Left lobe of liver (tissue), 2 donors: ENCODE data around the gene MAP4K3. TPM values are rescaled to one million over a fixed set of nuclear protein-coding genes. Genes with fewer than 3 reads are reported as not detected.
"Not testable (repeated sequence)": the region's sequence is repeated elsewhere in the genome, so short reads cannot be mapped to it uniquely, and the experiment has no call there.

Source experiments
- ATAC-seq: fragments of 200-7000 bp; cut with Tn5 transposase; one replicate; pipeline ENCODE4 v1.9.1; 2020; ENCODE audit warnings: mild to moderate bottlenecking, moderate library complexity
- DNase-seq: peaks from one replicate; pipeline ENCODE4 v3.0.0-alpha.2; 2020; ENCODE audit warnings: low spot score
- total RNA-seq: library from RNA; stranded (reverse); gene quantifications from one replicate; pipeline ENCODE4 v1.2.1, GENCODE V29; 2021
- donor health status: DM: no; HTN: no; CAD: no; lungs with moderate emphysema.
- donor health status: DM: no; HTN: yes; CAD: no.

The MAP4K3 gene
- total RNA-seq, 1 donor from 2014 or later, result 12.8 TPM

DNA sequence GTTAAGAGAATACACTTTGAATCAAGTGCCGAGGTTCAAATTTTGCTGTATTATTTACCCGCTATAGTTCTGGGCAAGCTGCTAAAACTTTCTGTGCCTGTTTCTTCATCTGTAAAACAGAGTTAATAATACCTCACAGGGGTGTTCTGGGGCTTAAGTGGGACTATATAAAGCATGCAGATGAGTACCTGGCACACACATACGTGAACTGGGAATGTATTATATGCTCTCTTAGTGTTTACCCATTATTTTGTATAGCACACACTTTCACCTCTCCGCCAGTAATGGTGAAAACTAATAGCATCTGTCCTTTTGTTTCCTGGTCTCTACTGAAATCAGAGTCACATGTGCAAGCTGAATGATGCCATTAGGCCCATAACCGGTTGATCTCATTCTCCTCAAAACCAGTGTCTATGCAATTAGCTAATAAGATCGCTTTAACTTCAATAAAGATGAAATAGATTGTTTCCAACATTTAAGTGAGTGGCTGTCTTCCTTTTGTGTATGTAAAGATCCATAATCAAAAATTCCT lies 189.5 kb downstream of the MAP4K3 start:
- DNase-seq (no peak), ATAC-seq (no peak)

DNA sequence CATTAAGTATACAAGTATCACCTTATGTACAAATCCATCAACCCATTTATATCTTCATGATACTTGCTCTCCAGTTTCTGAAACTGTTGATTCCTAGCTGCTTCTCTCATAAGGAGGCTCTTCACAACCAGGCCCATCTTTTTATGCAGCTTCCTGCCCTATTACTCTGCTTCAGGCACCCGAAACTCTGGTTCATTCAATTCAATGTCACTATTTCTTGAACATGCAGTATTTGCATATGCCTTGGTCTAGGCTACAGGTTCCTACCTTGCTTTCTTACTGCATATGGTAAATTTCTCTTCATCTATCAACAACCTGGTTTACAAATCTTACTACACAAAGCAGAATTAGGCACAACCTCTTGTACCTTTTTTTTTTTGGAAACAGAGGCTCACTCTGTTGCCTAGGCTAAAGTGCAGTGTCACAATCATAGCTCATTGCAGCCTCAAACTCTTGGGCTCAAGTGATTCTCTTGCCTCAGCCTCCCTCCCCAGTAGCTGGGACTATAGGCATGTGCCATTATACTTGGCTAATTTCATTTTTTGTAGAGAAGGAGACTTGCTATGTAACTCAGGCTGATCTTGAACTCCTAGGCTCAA lies 190.6 kb downstream of the MAP4K3 start:
- DNase-seq (no peak), ATAC-seq (no peak)

DNA sequence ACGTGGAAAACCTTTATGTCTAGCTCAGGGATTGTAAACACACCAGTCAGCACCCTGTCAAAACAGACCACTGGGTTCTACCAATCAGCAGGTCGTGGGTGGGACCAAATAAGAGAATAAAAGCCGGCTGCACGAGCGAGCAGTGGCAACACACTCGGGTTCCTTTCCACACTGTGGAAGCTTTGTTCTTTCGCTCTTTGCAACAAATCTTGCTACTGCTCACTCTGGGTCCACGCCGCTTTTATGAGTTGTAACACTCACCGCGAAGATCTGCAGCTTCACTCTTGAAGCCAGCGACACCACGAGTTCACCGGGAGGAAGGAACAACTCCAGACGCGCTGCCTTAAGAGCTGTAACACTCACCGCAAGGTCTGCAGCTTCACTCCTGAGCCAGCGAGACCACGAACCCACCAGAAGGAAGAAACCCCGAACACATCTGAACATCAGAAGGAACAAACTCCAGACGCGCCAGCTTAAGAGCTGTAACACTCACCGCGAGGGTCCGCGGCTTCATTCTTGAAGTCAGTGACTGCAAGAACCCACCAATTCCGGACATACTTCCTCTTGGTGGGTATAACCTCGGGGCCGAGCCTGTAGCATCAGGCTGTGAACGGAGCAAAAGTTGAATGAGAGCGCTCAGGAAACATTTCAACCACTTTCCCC lies 192.0 kb downstream of the MAP4K3 start:
- ATAC-seq, DNase-seq: not testable (repeated sequence)

DNA sequence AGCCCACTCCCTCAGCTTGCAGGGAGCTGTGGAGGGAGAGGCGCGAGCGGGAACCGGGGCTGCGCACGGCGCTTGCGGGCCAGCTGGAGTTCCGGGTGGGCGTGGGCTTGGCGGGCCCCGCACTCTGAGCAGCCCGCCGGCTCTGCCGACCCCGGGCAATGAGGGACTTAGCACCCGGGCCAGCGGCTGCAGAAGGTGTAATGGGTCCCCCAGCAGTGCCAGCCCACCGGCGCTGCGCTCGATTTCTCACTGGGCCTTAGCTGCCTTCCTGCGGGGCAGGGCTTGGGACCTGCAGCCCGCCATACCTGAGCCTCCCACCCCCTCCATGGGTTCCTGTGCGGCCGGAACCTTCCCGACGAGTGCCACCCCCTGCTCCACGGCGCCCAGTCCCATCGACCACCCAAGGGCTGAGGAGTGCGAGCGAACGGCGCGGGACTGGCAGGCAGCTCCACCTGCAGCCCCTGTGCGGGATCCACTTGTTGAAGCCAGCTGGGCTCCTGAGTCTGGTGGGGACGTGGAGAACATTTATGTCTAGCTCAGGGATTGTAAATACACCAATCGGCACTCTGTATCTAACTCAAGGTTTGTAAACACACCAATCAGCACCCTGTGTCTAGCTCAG lies 192.7 kb downstream of the MAP4K3 start:
- not testable (repeated sequence) for ATAC-seq, DNase-seq

DNA sequence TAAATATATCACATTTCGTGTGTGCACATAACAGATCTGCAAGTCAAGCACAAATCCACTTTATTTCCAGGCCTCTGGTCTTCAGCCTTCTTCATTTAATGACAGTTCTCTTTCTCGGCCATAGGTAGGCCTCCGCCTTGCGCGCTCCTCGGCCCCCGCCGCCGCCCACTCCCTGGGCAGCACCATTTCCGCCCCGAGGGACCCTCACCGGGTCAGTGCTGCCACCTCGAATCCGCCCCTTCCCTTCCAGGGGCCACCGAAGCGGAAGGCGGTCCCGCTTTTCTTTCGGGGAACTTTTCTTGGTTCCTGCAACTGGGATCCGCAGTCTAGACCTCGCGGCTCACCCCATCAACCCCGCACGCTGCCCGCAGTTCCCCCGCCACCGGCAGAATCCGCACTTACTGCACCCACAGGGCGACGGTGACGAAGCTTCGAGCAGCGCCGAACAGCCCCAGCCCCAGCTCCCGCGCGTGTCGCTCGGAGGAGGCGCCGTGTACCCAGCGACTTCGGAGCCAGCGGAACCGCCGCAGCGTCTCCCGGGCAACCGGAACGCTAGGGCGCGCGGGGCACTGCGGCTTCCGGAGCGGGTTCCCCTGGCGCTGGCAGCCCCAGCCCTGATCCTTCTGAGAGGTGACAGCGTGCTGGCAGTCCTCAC lies 193.5 kb downstream of the MAP4K3 start, which contains the start of gene CDKL4:
Gene CDKL4, minus strand, starts transcription at position 502 of the 655 bp plus-strand sequence.
- ATAC-seq (peak; percentile 40), DNase-seq (no peak)

DNA sequence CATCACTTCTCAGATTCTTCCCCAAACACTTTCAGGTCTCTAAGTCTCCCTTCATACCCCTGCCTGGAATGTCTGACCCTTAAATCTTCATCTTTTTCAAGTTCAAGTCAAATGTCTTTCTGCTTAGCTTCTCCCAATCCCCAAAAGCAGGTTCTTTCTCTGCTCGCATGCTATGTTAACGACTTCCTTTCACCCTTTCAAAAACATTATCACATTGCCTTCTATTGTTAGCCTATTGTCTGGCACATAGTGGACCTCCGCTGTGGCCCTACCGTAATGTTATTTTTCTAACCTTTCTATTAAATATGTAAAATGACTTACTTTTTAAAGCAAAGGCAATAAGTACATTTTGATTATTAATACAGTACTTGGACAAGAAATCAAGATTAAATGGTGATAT lies 195.5 kb downstream of the MAP4K3 start:
- no peak for ATAC-seq
- DNase-seq, result no peak

DNA sequence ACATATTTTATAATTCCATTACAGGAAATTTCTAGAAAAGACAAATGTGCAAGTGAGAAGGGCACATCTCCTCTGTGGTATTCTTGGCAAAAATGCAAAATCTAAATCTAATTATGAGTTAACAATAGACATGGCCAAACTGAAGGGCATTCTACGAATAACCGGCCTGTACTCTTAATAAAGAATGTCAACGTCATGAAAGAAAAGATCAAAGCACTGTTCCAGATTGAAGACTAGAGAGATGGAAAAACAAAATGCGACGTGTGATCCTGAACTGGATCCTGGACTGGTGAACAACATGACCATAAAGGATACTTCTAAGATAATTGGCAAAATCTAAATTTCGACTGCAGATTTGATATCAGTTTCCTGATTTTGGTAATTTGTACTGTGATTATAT lies 196.3 kb downstream of the MAP4K3 start:
- ATAC-seq, result no peak
- DNase-seq, result no peak

DNA sequence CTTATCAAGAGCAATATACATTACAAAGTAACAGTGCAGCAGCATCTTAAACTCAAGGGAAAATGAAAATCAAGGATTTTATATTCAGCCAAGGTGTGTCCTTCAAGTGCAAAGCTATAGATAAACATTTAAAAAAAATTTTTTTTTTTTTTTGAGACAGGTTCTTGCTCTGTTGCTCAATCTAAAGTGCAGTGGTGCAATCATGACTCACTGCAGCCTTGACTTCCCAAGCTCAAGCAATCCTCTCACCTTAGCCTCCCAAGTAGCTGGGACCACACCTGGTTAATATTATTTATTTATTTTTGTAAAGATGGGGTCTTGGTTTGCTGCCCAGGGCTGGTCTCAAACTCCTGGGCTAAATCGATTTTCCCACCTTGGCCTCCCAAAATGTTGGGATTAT lies 202.3 kb downstream of the MAP4K3 start:
- DNase-seq (no peak), ATAC-seq (no peak)

DNA sequence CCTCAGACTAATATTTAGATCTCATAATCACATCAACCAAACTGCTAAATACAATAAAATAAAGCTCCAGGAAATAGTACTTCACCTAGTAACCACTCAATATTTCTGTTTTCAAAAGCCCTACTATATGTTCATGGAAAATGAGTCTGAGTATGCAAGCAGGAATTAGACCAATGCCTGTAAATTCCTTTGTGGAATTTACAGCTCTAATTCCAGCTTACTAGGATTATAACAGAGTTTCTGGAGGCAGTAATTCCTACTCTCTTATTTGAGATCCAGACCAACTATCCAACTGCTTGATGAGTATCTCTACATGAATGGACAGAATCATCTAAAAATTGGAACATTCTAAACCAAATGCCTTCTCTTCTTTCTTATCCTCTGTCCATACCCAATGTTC lies 204.9 kb downstream of the MAP4K3 start:
- DNase-seq (no peak), ATAC-seq (no peak)

DNA sequence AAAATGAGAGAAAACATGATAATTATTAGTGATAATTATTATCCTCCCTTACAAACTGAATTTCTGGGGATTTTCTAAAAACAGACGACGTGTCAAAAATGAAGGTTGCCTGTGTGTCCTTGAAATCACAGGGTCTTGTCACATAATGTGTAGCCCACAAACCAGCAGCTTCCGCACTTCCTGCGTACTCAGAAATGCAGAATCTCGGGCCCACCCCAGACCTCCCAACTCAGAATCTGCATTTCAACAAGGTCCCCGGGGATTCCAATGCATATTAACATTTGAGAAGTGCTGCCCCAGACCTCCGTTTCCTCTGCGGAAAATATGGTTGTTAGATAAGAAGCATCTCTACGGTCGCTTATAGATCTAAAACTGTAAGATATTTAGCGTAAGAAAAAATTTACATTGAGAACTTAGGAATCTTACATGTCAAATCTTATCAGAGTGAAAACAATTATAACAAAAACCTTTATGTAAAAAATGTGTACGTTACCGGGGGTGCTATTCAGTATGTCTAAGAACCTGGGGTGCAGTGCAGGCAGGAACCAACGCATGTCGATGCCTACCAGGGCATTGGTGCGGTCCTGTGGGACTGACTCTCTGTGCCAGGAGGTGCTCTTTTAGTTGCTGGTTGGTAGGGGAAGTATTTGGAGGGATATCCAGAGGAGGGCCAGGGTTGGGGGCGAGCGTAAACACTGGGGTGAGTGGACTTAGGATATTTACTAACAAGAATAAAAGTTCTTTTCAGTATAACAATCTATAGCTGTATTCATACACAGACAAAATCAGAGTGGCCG lies 208.5 kb downstream of the MAP4K3 start:
- DNase-seq (no peak), ATAC-seq (no peak)

DNA sequence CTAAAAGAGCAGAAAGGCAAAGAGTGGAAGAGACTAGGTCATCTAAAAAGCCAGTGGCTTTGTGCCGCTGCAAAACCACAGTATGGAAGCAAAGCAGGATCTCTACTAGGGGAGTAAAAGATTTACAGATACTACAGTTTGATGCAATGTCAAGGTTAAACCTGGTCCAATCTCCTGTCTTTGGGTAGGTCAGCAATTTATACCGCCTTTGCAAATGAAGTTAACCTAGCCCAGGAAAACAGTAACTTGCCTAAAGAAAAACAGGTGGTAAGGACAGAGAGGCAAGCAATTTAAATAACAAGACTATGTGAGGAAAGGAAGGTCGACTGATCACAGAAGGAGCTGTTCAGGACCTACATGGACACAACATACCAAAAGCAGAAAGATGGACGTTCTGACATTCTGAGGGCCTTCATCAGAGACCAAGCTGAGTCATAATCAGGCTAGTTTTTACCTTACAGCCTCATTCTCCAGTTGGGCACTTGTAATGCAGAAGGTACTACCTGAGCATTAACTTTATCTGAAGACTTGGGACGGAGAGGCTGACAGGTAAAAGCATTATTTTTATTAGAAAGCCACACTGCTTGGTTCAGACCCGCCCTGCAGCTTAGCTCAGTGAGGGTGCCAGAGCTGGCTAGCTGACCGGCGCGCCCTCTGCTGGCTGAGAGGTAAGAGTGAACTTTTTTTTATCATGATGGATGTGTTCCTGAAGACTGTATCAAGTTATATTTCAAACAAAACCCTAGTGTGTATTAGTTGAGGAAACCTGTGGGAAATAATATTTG lies 209.3 kb downstream of the MAP4K3 start:
- DNase-seq (peak; percentile 75), ATAC-seq (peak; percentile 96)

DNA sequence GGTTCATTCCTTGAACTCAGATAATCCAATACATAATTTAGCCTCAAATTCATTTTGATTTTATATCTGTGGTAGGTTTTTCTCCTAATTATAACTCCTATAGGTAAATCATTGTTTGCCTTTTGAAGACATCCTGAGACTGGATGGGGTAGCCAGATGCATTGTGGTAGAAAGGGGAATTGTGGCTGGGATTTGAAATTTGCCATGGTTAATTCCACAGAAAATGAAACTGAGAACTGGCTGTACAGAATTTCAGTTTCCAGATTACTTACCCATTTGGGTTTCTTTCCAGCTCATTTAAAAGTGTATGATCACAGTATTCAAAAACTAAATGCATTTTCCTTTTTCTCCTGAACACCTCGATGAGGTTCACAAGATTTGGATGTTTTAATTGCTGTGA lies 211.5 kb downstream of the MAP4K3 start:
- ATAC-seq (no peak), DNase-seq (no peak)

DNA sequence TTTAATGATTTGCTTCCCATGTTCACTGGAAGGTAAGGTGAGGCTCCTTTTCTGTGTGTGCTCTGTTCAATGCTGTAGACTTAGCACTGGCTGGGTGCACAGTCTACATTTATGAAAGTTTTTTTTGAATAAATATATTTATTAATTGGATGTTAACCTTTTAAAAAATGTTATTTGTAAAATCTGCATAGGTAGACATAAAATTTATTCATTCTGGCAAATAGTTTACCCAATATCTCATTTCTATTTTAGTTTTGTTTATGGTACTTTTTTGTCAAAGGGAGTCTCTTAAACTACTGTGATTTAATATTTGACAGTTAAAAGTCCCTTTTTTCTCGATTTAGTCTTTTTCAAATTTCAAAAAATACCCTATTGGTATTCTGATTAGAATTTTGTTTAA lies 213.2 kb downstream of the MAP4K3 start:
- DNase-seq (no peak), ATAC-seq (no peak)

DNA sequence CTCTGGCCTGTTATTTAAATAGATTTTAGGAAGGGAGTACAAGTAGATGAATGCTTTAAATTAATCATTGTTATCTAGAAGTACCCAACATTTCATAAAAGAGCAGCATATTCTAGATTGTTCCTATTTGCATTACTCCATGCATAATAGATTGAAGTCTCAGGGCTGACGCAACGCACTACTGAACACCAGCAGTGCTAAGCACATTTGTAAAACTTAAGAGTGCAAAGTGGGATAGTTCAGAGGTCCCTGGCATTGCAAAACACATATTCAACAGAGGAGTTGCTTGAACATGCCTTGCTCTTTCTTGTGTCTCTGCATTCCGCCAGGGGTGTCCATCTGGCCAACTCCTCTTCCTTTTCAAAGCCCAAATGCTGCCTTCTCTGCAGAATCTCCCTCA lies 215.6 kb downstream of the MAP4K3 start:
- DNase-seq (no peak), ATAC-seq (no peak)

DNA sequence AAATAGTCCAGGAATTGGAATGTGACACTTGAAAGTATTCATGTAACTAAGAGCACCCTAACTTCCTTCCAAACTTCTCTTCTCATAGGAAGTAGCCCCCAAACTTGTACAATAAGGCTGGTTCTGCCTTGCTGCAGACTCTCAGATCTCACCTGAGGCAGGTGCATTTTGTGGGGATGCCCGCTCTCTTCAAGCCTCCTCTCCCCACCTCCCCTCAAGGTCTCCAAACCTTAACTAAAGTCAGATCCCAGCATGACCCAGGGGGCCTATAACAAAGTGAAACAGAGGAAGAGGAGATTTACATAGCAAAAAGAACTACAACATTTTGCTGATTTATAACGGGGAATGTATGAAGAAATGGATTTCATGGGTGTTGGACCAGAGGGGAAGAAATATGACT lies 216.9 kb downstream of the MAP4K3 start:
- ATAC-seq (no peak), DNase-seq (no peak)

DNA sequence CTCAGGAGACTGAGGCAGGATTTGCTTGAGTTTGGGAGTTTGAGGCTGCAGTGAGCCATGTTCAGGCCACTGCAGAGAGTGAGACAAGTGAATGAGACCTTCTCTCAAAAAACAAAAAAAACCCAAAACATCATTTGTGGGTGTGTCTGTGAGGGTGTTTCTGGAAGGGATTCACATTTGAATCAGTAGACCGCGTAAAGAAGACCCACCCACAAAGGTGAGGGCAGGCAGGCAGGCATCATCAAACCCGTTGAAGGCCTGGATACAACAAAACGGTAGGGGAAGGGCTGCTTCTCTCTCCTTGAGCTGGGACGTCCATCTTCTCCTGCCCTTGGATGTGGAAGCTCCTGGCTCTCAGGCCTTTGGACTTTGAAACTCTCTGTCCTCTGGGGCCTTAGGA lies 218.7 kb downstream of the MAP4K3 start:
- ATAC-seq (no peak), DNase-seq (no peak)

DNA sequence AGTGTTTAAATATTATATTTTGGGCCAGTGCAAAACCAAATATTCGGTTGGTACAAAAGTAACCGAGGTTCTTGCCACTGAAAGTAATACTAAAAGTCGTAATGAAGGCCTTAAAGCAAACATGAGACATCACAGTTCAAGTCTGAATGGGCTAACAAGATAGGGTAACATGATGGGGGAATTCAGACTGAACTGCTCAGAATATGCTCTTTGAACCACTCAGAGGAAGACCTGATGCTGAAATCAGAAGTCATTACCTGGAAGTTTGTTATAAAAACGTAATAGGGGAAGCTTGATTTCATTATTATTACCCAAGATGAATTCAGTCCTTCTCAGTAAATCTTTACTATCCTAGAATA lies 219.9 kb downstream of the MAP4K3 start:
- no peak for ATAC-seq
- no peak for DNase-seq

DNA sequence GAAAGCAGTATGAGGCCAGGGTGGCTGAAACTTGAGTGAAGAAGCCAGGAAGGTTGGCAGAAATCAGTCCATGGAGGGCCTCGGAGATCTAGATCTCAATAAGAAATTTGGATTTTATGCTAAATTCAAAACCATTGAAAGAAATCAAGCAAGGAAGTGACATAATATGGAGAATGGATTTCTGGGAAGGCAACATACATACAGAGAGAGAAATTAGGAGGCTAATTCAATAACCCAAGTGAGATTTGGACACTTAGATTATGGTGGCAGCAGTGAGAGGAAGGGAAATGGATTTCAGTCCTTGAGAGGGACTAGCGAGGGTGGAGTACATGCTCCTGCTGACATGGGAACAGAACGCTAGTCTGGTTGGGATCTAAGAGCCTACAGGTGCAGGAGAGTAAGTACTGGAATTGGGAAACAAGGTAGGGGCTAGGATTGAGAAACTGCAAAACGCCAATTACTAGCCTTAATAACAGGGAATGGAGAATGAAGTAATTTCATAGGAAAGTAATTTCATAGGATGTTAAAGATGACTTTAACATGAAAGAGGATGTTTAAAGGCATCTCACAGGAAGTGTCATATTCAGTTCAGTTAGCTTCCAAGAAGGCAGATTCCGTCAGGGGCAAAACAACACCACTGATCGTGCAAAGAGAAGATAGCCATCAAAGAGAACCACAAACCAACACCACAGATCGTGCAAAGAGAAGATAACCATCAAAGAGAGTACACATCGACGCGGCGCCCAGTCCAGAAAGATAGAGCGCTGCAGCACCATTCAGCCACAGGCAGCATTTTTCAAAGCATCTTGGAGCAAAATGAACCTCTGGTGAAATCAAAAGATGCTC lies 220.5 kb downstream of the MAP4K3 start:
- DNase-seq (no peak), ATAC-seq (no peak)

DNA sequence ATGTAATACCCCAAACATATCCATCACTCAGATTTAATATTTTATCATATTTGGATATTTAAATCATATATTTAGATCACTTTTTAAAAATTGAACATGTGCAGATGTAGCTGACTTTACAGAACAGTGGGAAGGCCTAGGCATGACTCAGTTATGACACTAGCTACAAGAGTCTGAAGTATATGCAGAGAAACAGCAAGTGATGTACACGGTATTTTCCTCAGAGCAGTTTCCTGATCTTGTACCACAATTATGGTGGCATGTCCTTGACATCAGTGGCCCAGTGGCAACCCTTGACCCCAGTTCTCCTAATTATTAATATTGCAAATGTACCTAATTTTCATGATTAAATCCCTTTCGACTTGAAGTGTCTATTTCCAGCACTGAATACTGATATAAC lies 221.5 kb downstream of the MAP4K3 start:
- ATAC-seq, result no peak
- no peak for DNase-seq
